ENCODE measurements around the gene RYR3.
"Not testable (repeated sequence)": the region's sequence is repeated elsewhere in the genome, so short reads cannot be mapped to it uniquely, and the experiment has no call there.

RYR3 gene

DNA sequence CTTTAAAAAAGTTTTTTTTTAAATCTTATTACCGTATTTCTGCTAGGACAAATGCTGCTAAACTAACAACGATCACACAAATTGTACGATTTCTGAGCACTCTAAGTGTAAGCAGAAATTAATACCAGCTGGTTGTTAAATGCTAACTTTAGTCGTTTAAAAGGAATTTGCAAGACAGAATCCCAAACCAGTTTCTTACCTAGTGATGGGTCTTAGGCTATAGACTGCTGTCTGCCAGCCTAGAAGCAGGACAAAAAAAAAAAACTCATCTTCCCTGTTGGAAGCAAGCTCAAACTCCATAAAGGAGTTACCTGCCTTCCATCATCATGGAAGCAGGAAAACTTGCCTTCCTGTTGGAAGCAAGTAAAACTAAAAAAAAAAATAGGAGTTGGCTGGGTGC is 287.6 kb downstream of the RYR3 start:
- not testable (repeated sequence) for DNase-seq

DNA sequence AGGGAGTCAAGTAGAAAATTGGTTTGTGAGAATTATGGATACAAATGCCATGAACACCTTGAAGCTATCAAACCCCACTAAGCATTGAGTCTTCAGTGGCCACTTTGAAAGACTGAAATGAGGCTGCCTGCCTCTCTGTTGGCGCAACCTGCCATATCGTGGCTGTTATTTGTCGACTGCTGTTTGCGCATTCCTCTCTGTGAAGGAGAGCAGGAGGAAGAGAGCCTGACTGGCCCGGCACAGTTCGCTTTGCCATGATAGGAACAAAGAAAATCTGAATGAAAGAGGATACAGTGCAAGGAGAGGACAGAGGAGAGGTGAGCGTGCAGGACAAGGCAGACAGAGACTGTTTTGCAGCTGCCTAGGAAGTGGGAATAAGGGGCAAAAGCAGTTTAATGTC is 289.4 kb downstream of the RYR3 start:
- DNase-seq: no peak

DNA sequence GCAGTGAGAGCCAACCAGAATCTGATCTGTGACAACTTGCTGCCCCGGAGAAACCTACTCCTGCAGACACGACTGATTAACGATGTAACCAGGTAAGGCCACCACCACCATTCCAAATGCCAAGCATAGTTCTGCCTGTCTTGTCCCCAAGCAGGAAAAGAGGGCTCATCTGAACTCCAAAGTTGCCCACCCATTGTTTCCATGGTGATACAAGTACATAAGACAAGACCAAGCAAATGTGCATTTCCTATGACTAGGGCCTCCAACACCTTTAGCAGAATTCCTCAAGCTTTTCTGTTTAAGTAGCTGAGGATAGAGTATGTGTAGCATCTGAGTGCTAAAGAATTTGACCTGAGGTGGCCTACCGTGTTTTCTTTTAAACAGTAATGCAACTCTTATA is 290.7 kb downstream of the RYR3 start:
- no peak for DNase-seq

DNA sequence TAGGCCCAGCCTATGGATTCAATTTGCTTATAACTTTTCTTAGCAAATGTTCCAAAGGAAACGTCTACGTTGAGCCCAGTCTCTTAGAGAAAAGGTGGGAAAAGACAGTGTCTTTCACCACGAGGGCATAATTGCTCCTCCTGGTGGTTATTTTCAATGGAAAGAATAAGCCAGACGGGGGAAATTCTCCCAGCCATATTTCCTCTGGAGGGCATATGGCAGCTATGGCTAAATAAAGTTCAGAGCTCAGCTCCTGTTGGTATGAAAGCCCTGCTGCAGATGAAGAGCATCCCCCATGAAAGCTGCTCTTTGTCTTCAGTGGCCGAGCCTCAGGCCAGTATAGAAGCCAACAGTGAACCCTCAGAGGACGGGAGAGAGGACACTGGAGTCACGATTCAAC is 297.9 kb downstream of the RYR3 start:
- no peak for DNase-seq

DNA sequence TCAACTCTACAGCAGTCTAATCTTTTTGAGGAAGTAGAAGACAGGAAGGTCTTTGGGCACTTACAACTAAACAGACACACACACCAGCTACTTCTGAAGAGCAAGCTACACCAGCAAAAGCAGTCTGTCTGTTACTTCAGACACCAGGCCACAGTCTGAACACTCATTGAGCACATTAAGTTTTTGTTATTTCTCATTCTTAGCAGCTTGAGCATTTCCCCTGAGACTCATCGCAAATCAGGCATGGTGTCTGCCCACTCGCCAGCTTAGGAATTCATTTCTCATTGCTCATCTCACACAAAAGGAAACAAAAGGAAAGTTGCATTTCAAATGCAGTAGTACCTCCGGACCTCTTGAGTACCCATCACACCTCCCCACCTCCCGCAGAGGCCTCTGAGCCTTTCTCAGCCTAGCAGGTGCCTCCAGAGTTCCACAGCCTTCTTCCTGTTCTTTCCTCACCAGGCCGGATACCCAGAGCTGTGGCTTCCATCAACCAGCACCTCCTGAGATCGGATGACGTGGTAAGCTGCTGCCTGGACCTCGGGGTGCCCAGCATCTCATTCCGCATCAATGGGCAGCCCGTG is 302.0 kb downstream of the RYR3 start:
- DNase-seq: no peak

DNA sequence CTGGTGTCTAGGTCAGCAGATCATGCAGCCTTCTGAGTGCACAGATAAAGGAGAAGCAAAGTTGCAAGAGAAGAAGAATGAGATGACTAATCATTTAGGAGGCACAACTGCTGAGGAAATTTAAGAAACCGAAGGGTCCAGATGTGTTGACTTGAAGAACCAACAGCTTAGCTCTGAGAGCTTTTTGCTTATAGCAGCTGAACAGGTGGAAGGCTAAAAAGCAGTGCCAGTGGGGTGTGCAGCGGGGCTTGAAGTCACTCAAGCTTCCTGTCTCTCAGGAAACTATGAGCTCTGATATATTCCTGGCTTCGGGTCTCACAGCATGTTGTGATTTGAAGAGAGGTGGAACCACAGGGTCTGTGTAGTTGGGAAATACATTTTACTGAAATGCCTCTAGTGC is 305.7 kb downstream of the RYR3 start:
- DNase-seq: no peak

DNA sequence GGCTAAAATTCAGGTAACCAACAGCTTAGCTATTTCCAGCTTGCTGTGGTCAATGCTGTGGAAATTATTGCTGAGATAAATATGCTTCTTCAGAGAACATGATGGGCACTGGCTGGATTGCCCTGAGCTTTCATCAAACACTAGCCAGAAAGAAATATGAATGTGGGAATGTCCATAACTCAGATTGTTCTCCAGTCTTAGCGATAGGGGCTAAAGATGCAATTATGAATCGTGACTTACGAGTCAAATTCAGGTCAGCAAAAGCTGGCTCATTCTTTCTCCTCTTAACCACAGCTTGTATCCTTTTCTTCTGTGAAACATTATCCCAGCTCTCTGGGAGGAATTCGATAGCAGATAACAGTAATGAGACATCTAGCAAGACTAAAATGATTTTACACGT is 307.6 kb downstream of the RYR3 start:
- DNase-seq: no peak

DNA sequence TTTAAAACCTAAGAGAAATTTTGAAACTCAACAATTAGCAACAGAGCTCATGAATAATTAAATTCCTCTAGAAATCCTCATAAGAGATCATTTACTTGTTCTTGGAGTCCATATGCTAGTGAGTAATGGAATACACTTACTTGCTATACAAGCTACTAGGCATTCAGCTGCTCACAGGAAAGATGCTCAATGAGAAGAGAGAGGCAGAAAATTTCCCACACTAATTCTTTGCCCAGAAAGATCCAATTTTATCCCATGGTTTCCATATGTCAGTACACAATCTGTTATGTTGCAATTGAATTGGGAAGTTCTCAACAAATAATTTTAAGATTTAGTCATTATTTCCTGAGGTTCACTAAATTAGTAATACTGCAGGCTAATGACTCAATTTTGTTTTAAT is 310.4 kb downstream of the RYR3 start:
- no peak for DNase-seq

DNA sequence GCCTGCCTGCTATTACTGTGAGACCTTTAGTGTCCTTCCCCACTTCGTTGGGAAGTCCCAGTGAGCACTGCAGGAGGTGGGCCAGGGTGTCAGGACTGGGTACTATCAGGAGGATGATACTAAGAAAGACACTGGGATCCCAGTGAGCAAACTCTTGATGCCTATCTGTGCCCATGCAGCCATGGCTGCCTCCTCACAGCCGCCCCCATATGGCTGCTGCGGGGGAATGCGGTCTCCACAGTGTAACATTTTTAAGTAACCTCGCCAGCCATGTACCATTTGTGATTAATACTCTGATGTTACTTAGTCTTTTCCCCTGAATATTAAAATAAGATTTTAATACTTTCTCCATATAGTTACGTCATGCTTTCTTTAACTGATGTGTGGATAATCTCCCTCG is 312.2 kb downstream of the RYR3 start:
- DNase-seq: no peak

DNA sequence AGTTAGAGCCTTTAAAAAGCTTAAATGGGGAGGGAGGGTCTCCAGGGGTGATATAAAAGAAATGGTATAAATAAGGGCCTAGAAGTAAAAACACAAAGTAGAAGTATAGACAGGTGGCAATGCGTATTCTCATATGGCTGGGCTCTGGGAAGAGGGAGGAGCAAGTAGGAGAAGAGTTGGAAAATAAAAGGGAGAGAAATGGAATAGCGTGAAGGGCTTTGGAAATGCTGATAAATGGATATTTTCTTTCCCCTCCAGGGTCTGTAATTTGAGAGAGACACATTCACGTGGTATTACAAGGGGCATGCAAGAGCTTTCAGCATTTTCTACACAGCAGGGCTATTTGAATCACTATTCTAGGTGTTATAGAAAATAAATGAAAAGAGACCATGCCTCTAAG is 313.7 kb downstream of the RYR3 start:
- DNase-seq: no peak

DNA sequence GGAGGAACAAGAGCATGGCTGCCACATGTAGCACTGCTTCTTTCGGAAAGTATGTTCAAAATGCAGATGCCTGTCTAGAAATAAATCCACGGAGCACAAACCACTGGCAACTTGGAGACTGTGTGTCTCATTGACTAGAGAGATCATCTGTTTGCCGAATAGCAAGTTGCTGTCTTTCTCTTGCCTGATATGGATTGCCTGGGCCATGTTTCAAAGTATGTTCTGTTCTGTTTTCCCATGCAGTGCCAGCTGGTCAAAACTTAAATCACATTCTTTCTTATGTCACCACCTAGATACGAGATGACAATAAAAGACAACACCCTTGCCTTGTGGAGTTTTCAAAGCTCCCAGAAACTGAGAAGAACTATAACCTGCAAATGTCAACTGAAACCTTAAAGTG is 318.9 kb downstream of the RYR3 start:
- DNase-seq: no peak

DNA sequence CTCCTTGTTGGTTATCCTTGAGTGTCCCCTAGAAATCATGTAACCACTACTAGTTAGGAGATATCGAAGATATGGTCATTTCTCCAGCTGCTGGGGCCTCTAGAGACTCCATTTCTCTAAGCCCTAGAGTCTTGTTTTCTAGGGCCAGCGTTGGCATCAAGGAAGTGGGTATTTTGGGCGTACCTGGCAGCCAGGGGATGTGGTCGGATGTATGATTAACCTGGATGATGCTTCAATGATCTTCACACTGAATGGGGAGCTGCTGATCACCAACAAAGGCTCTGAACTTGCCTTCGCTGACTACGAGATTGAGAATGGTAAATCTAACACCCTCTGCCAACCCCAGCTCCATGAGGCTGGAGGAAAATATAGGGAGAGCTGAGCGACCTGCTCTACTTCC is 325.5 kb downstream of the RYR3 start:
- no peak for DNase-seq

DNA sequence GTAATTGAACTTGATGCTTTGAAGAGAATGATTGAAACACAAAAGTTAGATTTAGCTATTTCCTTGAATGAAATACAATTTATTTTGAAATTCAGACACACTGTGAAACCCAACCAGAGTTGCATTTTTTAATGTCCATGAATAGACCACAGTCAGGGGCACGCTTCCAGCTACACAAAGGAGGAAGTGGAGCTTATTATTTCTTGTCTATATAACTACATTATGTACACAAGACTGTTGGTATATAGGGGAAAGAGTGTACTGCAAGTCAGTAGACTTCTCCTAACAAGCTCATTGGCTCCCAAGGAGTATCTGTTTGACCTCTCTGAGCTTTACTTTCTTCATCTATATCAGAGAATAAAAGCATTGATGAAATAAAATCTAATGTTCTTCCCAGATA is 326.2 kb downstream of the RYR3 start:
- no peak for DNase-seq

DNA sequence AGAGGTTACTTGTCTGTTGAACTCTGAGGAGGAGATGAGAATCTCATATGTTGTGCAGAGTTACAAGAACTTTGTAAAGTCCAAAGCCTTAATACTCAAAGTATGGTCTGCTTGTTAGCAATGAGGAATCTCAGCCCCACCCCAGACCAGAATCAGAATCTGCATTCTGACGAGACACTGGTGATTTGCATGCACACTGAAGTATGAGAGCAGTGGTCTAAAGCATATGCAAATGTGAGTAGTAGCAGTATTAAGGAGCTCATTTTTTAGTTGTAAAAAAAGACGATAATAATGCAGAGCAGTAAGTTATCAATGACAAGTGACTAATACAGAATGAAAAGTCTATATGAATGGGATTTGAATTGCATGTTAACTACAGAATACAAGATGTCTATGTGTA is 327.7 kb downstream of the RYR3 start:
- DNase-seq: no peak

DNA sequence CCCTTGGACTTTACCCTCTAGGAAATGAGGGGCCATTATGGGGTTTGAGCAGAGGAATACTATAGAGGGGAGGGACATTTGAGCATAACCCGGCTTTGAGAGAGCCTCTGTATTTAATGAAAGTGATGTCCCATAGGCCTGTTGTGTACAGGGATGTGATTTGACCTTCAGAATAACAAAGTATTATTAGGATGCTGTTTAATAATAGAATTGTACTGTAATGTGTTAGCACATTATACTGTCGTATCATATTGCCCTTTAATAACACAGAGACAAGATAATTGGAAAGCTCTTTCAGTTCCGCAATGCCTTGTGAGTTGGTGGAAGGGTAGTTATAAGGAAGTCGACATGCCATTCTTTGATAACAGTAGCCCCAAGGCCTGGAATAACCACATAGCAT is 328.3 kb downstream of the RYR3 start:
- DNase-seq: no peak

DNA sequence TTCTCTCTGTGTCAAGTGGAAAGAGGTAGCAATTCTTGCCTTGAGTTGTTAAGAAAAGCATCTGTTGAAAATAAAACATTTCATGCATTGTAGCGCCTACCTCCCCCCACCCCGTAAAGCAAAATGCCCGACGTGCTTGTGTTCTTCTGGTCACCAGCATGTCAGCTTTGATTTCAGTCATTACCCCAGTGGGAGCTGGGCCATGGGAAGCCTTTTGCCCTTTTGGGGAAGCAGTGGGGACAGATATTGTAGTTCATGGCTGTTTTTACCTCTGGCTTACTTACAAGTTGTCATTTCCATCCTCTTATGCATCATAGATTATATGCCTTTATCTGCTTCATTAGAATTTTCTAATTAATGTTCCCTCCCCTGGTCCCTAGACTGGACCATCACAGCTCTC is 328.7 kb downstream of the RYR3 start:
- DNase-seq: no peak

DNA sequence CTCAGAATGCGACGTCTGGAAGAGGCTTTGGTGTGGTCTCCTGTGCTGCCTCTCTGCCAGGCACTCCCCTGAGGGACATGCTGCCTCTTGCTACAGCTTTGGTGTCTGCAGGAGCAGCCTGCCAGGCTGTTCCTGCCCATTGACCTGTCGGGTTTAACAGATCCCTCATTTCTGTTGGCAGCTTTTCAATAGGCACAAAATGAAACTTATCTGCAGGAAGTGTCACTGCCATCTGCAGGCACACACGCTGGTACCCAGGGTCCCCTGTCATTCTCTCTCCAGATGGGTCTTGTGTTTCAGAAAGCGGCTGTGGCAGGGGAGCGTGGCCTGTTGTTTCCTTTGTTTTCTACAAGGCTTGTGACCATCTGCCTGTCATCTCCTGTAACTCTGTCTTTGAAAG is 329.2 kb downstream of the RYR3 start:
- no peak for DNase-seq

DNA sequence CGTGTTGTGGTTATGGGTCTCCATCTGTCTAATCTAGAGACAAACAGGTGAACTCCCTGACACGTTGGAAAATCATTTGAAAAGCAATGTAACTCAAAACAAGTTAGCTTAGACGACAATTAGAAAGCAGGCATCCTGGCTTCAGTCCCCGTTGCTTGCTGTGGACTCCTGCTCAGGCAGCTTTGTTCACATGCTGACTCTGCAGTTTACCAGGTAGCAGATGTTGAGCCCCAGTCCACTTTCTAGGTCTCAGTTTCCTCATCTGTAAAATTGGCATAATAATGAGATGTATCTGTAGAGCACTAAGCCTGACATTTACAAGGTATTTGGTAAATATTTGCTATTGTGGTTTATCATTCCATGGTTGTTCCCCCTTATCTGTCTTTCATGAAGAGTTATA is 330.3 kb downstream of the RYR3 start:
- DNase-seq: no peak

DNA sequence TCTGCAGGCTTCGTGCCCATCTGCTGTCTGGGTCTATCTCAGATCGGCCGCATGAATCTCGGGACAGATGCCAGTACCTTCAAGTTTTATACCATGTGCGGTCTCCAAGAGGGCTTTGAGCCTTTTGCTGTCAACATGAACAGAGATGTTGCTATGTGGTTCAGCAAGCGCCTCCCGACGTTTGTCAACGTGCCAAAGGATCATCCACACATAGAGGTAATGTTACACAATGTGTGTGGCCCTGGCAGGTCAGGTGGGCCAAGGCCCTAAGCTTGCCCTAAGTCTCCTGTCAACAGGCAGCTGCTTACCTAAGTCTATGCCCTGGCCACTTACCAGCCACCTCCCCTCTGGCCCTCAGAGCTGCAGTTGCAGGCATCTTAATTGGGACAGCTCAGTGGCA is 333.5 kb downstream of the RYR3 start:
- no peak for DNase-seq

DNA sequence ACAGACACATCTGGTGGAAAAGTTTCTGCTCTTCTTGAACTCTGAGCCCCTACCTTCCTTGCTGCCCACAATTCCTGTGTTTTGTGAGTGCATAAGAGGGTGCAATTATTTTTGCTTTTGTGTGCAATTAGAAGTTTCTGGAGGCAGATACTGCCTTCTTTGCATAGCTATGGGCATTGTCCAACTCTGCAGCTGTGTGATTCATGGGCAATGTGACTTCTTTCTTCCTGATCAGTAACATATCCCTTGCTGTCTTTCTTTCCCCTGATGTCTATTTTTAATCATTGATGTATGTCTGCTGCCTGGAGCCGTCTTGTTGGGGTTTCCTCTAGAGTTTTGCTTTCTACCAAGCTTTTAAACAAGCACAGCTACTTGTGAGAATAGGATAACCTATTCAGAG is 336.0 kb downstream of the RYR3 start:
- DNase-seq: no peak

DNA sequence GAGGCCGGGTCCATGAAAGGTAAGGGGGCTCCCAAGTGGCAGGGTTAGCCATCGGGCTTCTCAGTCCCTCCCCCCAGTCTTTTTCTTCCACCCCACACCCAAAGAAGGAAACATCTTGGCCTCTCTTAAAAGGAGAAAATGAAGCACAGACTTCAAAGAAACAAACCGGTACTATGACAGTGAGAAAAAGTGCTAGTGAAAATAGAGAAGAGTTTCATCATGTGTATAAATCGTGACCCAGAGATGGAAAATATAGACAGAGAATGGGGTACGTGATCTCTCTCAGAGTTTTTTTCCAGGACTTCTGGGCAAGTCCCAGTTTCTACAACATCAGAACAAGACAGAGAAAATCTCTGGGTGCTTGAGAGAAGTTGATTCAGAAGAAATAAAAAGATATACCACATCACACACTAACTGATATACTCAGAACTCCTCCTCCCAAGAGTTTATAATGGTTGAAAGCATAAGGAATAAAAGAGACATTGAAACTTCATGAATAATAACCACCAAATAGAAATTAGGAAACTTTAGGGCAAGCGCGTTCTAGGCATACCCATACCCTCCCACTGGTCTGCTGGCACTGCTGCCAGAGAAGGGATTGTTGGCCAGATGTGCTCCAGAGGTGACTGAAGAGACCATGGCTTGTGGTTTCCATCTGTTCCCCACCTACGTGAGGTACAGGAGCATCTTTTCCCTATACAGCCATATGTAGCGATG is 338.6 kb downstream of the RYR3 start:
- DNase-seq: no peak

DNA sequence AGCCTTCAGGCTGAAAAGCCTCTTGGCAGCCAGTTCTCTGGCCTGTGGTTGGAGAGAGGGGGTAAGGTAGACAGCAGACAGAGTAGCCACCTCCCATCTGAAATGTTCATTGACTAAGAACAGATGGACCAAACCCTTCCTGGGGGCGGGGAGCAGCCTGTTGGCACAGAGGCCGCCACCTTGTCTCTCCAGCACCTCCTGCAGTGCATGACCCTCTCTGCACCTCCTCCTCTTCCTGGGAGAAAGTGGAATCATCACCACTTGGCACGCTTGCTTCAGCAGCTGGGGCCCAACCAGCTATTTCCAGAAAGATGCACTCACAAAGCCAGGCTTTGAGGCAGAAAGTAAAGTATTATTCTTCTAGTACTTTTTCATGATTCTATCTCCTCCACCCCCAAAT is 344.1 kb downstream of the RYR3 start:
- DNase-seq: no peak

DNA sequence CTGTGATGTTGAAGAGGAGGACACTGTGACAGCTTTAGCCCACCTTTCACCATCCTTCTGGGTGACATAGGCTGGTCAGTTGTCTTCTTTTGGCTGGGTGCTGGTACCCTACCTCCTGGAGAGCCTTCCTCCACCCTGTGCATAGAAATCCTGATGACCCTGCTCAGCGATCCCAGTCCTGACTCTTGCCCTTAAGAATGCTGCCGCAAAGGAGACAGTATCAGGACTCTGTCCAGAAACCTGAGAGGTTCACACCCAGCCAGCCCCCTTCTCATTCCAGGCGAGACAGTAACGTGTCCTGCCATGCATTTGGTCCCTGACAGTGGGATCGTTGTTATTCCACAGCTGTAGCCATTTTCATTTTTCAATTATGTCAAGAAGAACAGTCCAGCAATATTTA is 344.7 kb downstream of the RYR3 start:
- DNase-seq: no peak

DNA sequence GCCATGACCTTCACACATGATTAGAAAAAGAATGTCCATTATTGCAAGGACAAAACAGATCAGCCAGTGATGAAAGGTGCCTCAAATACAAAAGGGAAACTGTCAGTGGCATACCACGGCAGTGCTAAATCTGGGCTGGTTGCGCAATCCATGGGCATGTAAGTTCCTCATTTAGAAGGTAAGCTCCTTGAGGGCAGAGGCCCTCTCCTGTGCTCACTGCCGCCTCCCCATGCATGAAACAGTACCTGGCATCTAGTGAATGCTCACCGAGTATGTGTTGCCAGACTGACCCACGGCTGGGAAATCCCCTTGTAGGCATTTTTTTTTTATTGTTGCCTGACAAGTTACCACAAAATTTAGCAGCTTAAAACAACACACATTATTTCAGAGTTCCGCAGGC is 345.4 kb downstream of the RYR3 start:
- DNase-seq: no peak

DNA sequence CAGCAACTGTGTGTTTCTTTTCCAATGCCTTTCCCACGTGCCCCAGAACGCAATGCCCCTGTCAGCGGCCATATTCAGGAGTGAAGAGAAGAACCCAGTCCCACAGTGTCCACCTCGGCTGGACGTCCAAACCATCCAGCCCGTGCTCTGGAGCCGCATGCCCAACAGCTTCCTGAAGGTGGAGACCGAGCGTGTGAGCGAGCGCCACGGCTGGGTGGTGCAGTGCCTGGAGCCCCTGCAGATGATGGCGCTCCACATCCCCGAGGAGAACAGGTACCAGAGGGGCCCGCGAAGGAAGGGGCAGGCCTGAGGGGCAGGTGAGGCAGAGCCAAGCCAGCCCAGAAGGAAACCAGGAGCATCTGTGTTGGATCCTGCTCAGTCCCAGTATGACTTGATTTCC is 349.4 kb downstream of the RYR3 start:
- DNase-seq: no peak
